IMR-90 (cell line): ENCODE results near the gene MAGI2. TPM values are rescaled to one million over a fixed set of nuclear protein-coding genes. Genes with fewer than 3 reads are reported as not detected.

ENCODE experiments used
- ATAC-seq: fragments of 200-7000 bp; cut with Tn5 transposase; 2 replicates; pipeline ENCODE4 v1.9.1; 2020; ENCODE audit warnings: low read depth, mild to moderate bottlenecking, moderate library complexity
- BruUV-seq: library from RNA; stranded (reverse); fragments of 400-500 nt; replicated peaks from 2 replicates; lab custom pipeline; 2021; lab: Mats Ljungman, UMichigan
- CTCF ChIA-PET: fragments of 300-600 bp; formaldehyde crosslinking; extraction: SDS; loops from one replicate; lab custom pipeline; 2021; ENCODE audit warnings: antibody characterized with exemption; lab: Yijun Ruan, JAX
- POLR2A ChIA-PET: fragments of 300-600 bp; sonication (Branson Sonifier 250); formaldehyde crosslinking; loops from one replicate; lab custom pipeline; 2022; ENCODE audit warnings: antibody characterized with exemption; ENCODE audit not compliant: unreplicated experiment; lab: Charles Lee
- DNase-seq: peaks from one replicate; pipeline ENCODE4 v3.0.0; 2013
- H2AFZ ChIP-seq: replicated peaks from 2 replicates; pipeline ENCODE3; 2013; ENCODE audit warnings: low read length, mild to moderate bottlenecking; ENCODE audit not compliant: poor library complexity
- H2AK5ac ChIP-seq: 2 replicates; pipeline ENCODE4 v1.6.1; 2013; ENCODE audit warnings: low read depth, low read length, inconsistent platforms
- H2AK9ac ChIP-seq: replicated peaks from 2 replicates; pipeline ENCODE3; 2013; ENCODE audit warnings: mild to moderate bottlenecking, low read depth, low read length, moderate library complexity; ENCODE audit not compliant: poor library complexity
- H2BK120ac ChIP-seq: 2 replicates; pipeline ENCODE4 v1.6.1; 2013; ENCODE audit warnings: low read depth, low read length, inconsistent platforms
- H2BK15ac ChIP-seq: 3 replicates; pipeline ENCODE4 v1.6.1; 2013; ENCODE audit warnings: low read depth, low read length, inconsistent platforms
- H2BK20ac ChIP-seq: 2 replicates; pipeline ENCODE4 v1.6.1; 2013; ENCODE audit warnings: low read depth, mild to moderate bottlenecking, inconsistent platforms, low read length, moderate library complexity
- H2BK5ac ChIP-seq: 2 replicates; pipeline ENCODE4 v1.6.1; 2013; ENCODE audit warnings: mild to moderate bottlenecking, low read depth, low read length, inconsistent platforms; ENCODE audit not compliant: poor library complexity, severe bottlenecking
- H3K14ac ChIP-seq: replicated peaks from 2 replicates; pipeline ENCODE4 v1.6.1; 2013; ENCODE audit warnings: low read depth, low read length, inconsistent platforms
- H3K18ac ChIP-seq: 2 replicates; pipeline ENCODE4 v1.6.1; 2013; ENCODE audit warnings: low read depth, low read length, control low read depth
- H3K23ac ChIP-seq: 2 replicates; pipeline ENCODE4 v1.6.1; 2013; ENCODE audit warnings: low read depth, low read length, inconsistent platforms
- H3K27ac ChIP-seq: 2 replicates; pipeline ENCODE4 v1.5.1; 2013; ENCODE audit warnings: mild to moderate bottlenecking, control low read depth, low read length; ENCODE audit not compliant: insufficient read depth
- H3K27me3 ChIP-seq: 2 replicates; pipeline ENCODE4 v1.6.1; 2013; ENCODE audit warnings: low read length; ENCODE audit not compliant: control insufficient read depth, insufficient read depth
- H3K36me3 ChIP-seq: 2 replicates; pipeline ENCODE4 v1.6.1; 2013; ENCODE audit warnings: low read length, mixed read lengths; ENCODE audit not compliant: control insufficient read depth, insufficient read depth
- H3K4ac ChIP-seq: 2 replicates; pipeline ENCODE4 v1.6.1; 2013; ENCODE audit warnings: low read depth, low read length, inconsistent platforms
- H3K4me1 ChIP-seq: 2 replicates; pipeline ENCODE4 v1.6.1; 2013; ENCODE audit warnings: low read length, mixed read lengths; ENCODE audit not compliant: control insufficient read depth, insufficient read depth
- H3K4me2 ChIP-seq: 2 replicates; pipeline ENCODE4 v1.6.1; 2013; ENCODE audit warnings: low read depth, mild to moderate bottlenecking, control low read depth, low read length, moderate library complexity
- H3K4me3 ChIP-seq: 2 replicates; pipeline ENCODE4 v1.5.1; 2013; ENCODE audit warnings: low read depth, mild to moderate bottlenecking, control low read depth, low read length, moderate library complexity; ENCODE audit not compliant: insufficient read depth
- H3K56ac ChIP-seq: 2 replicates; pipeline ENCODE4 v1.6.1; 2013; ENCODE audit warnings: low read length, inconsistent platforms; ENCODE audit not compliant: insufficient read depth; ENCODE audit errors: extremely low read depth
- H3K79me1 ChIP-seq, 2 experiments: 2 replicates each; pipeline ENCODE4 v1.6.1; 2013; ENCODE audit warnings: low read length in 2 of 2, inconsistent platforms in 1 of 2, low read depth in 1 of 2
- H3K9ac ChIP-seq: 2 replicates; pipeline ENCODE4 v1.6.1; 2013; ENCODE audit warnings: low read depth, low read length, control low read depth
- H3K9me1 ChIP-seq: 2 replicates; pipeline ENCODE4 v1.6.1; 2013; ENCODE audit warnings: low read length, inconsistent platforms; ENCODE audit not compliant: insufficient read depth
- H3K9me3 ChIP-seq: 2 replicates; pipeline ENCODE4 v1.6.1; 2013; ENCODE audit warnings: low read length; ENCODE audit not compliant: control insufficient read depth, insufficient read depth
- H4K20me1 ChIP-seq: 2 replicates; pipeline ENCODE4 v1.6.1; 2013; ENCODE audit warnings: low read length, inconsistent platforms; ENCODE audit not compliant: insufficient read depth
- H4K5ac ChIP-seq: 2 replicates; pipeline ENCODE4 v1.6.1; 2013; ENCODE audit warnings: mild to moderate bottlenecking, low read depth, low read length, control low read depth
- H4K8ac ChIP-seq, 2 experiments: 2 replicates each; pipeline ENCODE4 v1.6.1; 2013; ENCODE audit warnings: low read depth in 2 of 2, low read length in 2 of 2, control low read depth in 1 of 2, inconsistent platforms in 1 of 2
- H4K91ac ChIP-seq: 2 replicates; pipeline ENCODE4 v1.6.1; 2013; ENCODE audit warnings: low read depth, low read length, inconsistent platforms; ENCODE audit not compliant: insufficient read depth
- FOS ChIP-seq: fragments of 150-350 bp; IDR thresholded peaks from 2 replicates; pipeline ENCODE4 v1.6.1; 2016; ENCODE audit warnings: low read depth, low read length
- RAD21 ChIP-seq: IDR thresholded peaks from 2 replicates; pipeline ENCODE4 v1.6.1; 2012; ENCODE audit warnings: low read length, improper control_type of control experiment
- RFX5 ChIP-seq: IDR thresholded peaks from 2 replicates; pipeline ENCODE4 v1.8.0; 2012; ENCODE audit warnings: low read depth, mild to moderate bottlenecking, low read length, moderate library complexity
- WGBS, 2 experiments: methylation state at CpG; one replicate each; pipeline versions ENCODE4 v1.1.5 to v1.1.7; 2013; ENCODE audit warnings: missing lambda C conversion rate in 2 of 2; ENCODE audit not compliant: insufficient read length in 1 of 2; ENCODE audit errors: extremely low coverage in 2 of 2; 5-methylcytosine and 5-hydroxymethylcytosine counted together
- dilution Hi-C: fragments of 300-500 bp; cut with HindIII; formaldehyde crosslinking; loops from one replicate; pipeline ENCODE4 v1.14.3; 2018; ENCODE audit warnings: low sequenced_read_pairs; ENCODE audit not compliant: unreplicated experiment
- in situ Hi-C: fragments of 300-500 bp; cut with MboI; formaldehyde crosslinking; loops from 3 replicates; pipeline ENCODE4 v1.14.3; 2019; ENCODE audit warnings: low sequenced_read_pairs, inconsistent platforms, mixed read lengths
- intact Hi-C: fragments of 100-400 bp; cut with micrococcal nuclease; formaldehyde crosslinking; loops from 2 replicates; pipeline ENCODE4 v1.10.0; 2022
- polyA plus RNA-seq, 3 experiments: library from polyadenylated mRNA; depleted of rRNA; stranded (reverse); fragments of >200 nt; gene quantifications; 2 replicates each; pipeline ENCODE4 v1.2.3, GENCODE V29; 2012; ENCODE audit warnings: low replicate concordance in 1 of 3
- total RNA-seq: library from RNA; depleted of rRNA; stranded (reverse); fragments of >200 nt; gene quantifications from 2 replicates; pipeline ENCODE4 v1.2.3, GENCODE V29; 2012
- TF ChIP-seq, protein P1 (sequence below): fragments of 150-350 bp; IDR thresholded peaks from 2 replicates; pipeline ENCODE4 v1.6.1; 2016; ENCODE audit warnings: low read depth, mild to moderate bottlenecking, low read length, moderate library complexity, borderline replicate concordance

MAGI2 gene
- total and polyA plus RNA-seq, 2 of the 4 experiments (the other 2 are of a cell fraction): 2.5 to 17.9 TPM

DNA sequence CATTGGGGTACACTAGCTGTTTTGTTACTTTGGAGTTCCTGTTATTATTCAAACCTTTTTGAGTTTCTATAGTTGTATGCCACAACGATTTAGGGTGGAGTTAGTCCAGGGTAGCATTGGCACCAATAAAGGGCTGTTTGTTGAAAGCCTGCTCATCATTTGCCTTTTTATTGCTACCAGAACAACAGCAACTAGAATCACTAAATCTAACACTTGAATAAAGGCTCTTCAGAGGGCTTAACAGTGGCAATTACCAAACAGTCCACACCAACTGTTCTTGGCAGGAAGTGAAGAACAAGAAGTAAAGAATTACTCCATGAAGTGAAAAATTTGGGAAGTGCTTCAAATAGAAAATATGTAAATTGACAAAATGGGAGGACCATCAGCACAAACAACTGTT lies 1033.5 kb downstream of the MAGI2 start:
- no peak overlapping the region for H3K27ac ChIP-seq
- intact Hi-C loops: no loop called here
- no peak overlapping the region for H3K4me2 ChIP-seq
- H2AK9ac ChIP-seq: no peak overlapping the region
- H3K9ac ChIP-seq: no peak overlapping the region
- POLR2A ChIA-PET: interaction anchor here (0.7 kb wide), 1 partner anchor 8 kb away, joined by 7 read pairs; no protein-coding TSS in a partner anchor
- H3K79me1 ChIP-seq: no peaks in the 10 kb centered on the region
- H4K5ac ChIP-seq: no peak overlapping the region
- no peak overlapping the region for H2BK5ac ChIP-seq
- no peaks in the 10 kb centered on the region for H3K36me3 ChIP-seq
- H3K23ac ChIP-seq: no peak overlapping the region
- no peak overlapping the region for H3K4me3 ChIP-seq
- H3K14ac ChIP-seq: no peak overlapping the region
- no peak overlapping the region for H2BK15ac ChIP-seq
- H3K4ac ChIP-seq: no peak overlapping the region
- in situ Hi-C loops: no loop called here
- H4K8ac ChIP-seq: no peak overlapping the region
- no peak for DNase-seq
- CTCF ChIA-PET: interaction anchor here (0.7 kb wide), 1 partner anchor 74 kb away, joined by 6 read pairs; no protein-coding TSS in a partner anchor
- H2AK5ac ChIP-seq: no peak overlapping the region
- dilution Hi-C loops: no loop called here
- no peaks in the 10 kb centered on the region for H3K27me3 ChIP-seq
- no peak for ATAC-seq
- no peak overlapping the region for H2AFZ ChIP-seq
- H3K9me1 ChIP-seq: no peaks in the 10 kb centered on the region
- no peak overlapping the region for H4K91ac ChIP-seq
- no TSS peak for BruUV-seq
- no peak overlapping the region for H2BK20ac ChIP-seq
- no peaks in the 10 kb centered on the region for H3K4me1 ChIP-seq
- no peaks in the 10 kb centered on the region for H4K20me1 ChIP-seq
- no peak overlapping the region for H2BK120ac ChIP-seq
- WGBS, 2 experiments: no CpG with 5 or more reads among the region's 1 CpG
- H3K56ac ChIP-seq: no peak overlapping the region
- peaks cover 2% of the 10 kb centered on the region; the same call in 1 of the 2 replicates for H3K9me3 ChIP-seq
- TF ChIP-seq, protein P1, sequence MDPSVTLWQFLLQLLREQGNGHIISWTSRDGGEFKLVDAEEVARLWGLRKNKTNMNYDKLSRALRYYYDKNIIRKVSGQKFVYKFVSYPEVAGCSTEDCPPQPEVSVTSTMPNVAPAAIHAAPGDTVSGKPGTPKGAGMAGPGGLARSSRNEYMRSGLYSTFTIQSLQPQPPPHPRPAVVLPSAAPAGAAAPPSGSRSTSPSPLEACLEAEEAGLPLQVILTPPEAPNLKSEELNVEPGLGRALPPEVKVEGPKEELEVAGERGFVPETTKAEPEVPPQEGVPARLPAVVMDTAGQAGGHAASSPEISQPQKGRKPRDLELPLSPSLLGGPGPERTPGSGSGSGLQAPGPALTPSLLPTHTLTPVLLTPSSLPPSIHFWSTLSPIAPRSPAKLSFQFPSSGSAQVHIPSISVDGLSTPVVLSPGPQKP: no peak
- TF ChIP-seq FOS: no peak
- no peak for TF ChIP-seq RFX5
- TF ChIP-seq RAD21: no peak
- no peak overlapping the region for H3K18ac ChIP-seq
